ENCODE data around the gene DCBLD1.
"Not testable (repeated sequence)": the region's sequence is repeated elsewhere in the genome, so short reads cannot be mapped to it uniquely, and the experiment has no call there.

Gene DCBLD1

DNA sequence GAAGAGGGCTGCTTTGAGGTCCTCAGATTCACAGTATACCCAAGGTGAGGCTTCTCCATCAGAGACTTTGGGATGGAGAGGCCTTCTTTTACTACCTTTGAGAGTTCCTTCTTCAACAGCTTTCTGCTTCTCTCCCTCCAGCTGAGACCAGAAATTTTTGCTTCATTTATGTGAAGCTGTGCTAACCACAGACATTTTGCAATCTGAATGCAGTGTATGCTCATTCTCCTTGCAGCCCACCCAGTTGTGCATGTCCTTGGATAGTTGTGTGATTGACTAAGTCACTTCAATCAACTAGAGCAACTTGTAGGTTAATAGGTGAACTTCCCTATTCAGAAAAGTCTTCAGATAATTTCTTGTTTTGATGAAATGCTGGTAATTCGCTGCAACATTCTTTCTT is 20.1 kb downstream of the DCBLD1 start:
- DNase-seq, result no peak

DNA sequence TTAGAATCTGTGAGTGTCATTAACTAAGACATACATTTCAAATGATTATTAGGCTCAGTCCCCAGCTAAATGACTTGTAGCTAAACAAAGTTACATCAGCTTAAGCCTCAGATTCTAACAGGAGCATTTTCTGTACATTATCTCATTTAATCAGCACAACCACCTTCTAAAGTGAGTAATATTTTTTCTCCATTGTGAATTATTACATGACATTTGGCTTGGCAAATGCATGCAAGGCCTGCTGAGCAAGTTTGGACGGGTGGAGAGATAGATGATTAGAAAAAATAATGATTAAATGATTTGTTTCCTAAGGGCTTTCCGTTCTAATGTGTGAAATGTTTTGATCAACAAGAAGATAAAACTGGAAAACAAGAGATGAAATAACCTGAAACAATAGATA is 20.7 kb downstream of the DCBLD1 start:
- DNase-seq, result no peak

DNA sequence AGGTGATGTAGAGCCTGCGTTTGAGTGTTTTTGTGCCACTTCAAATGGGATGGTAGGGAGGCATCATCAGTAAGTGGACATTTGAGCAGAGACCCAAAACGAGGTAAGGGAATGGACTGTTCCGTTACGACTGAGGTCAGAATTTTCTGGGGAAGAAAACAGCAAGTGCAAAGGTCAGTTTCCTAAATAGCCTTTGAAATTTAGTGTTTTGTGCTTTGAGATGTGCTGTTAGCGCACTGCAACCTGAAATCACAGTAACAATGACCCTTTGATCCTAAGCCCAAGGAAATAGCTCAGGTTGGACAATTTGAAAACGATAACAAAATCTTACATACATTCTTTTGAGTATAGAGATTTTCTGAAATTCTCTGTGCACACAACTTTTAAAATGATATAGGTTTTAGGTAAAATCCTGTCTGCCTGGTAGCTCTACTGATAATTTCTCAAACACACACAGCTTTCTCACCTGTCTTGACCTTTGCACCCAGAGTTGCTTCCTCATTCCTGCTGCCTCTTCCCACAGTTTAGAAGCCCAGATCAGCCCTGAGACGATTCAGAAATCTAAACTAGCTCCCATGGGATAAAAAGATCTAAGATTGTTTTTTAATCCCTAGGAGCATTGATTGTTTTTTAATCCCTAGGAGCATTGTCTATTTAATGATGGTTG is 22.1 kb downstream of the DCBLD1 start:
- no peak for DNase-seq

DNA sequence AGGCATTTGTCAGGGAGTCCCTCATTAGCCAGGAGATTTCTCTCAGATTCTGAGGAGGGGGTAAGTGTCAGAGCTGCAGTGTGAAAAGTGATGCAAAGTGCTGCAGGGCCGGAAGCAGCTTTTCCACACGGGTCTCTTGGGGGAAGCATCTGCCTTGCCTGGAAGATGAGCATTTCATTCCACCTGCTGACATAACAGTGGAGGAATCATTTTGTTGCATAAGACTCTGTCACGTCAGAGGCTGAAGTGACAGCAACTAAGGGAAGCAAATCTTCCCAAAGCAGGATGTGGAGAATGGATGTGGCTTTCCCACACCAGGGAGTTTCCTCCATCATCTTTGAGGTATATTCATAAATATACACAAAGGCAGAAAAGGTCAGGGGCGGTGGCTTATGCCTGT is 22.8 kb downstream of the DCBLD1 start:
- DNase-seq, result no peak

DNA sequence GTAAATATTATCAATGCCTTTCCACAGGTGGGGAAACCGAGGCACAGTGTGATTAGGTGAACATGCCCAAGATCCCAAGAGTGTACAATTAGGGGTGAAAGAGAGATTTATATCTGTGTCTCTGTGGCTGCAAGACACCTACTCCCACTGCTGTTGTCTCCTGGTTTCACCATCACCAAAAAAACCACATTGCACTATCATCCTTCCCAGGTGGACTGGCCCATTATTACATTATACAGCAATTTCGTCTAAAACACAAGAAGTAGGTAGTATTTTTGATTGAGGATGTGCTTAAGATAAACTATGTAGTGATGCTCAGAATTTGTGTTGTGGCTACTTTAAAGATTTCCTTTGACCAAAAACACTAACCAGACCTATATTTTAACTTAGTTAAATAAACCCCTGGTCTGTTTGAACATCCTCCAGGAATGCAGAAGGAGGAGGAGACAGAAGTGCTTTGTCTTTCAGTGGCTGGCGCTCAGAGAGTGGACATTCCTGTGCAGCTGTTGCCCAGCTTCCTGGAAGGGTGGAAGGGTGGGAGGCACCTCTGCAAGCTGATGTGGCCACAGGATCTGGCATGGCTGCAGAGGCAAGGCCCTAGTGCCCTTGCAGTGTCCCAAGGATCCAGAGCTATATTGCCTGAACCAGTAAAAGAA is 23.8 kb downstream of the DCBLD1 start:
- no peak for DNase-seq

DNA sequence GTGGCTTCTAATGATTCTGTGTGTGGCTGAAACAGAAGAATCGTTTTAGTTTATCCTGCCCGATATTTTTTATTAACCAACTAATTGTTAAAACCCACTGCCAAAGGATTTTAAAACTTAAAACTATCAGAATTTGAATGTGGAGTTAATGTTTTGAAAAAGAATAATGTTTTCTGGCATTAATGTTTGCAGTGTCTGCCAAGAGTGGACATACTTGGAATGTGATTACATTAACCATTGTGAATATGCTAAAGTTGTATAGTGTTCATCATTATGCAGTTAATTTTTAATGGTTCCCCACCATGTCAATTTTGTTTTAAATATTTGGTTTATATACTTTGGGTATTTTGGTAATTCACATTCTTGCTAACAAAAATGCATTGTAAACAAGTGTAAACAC is 24.4 kb downstream of the DCBLD1 start:
- DNase-seq, result no peak

DNA sequence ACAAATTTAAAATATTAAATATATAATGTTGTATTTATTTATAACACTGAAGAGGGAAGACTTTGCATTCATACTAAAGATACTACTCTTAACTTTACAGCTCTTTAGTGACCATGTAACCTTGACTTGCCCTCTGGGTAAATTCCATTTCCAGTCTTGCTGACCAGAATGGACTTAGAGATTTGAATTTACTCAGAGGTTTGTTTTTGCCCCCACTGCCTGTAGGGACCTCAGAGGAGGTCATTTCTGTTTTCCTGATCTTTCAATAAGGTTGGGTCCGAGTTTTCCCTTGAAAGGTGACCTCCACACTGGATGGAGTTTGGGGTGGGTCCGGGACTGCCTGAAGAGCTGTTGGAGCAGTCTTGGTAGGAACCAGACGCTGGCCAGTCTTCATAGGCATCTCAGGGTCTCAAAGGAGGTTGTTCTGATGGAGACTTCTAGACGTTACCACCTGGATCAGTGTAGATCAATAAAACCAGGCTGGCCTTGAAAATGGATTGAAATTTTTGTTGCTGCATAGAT is 26.0 kb downstream of the DCBLD1 start:
- DNase-seq, result no peak

DNA sequence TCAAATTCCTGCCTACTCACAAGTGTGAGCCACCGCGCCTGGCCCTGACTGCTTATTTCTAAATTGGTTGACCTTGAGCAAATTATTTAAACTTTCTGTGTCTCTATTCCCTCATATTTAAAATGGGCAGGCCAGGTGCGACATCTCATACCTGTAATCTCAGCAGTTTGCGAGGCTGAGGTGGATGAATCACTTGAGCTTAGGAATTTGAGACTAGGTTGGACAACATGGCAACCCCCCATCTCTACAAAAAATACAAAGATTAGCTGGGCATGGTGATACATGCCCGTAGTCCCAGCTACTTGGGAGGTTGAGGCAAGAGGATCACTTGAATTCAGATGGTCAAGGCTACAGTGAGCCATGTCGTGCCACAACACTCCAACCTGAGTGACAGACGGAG is 26.5 kb downstream of the DCBLD1 start:
- no peak for DNase-seq

DNA sequence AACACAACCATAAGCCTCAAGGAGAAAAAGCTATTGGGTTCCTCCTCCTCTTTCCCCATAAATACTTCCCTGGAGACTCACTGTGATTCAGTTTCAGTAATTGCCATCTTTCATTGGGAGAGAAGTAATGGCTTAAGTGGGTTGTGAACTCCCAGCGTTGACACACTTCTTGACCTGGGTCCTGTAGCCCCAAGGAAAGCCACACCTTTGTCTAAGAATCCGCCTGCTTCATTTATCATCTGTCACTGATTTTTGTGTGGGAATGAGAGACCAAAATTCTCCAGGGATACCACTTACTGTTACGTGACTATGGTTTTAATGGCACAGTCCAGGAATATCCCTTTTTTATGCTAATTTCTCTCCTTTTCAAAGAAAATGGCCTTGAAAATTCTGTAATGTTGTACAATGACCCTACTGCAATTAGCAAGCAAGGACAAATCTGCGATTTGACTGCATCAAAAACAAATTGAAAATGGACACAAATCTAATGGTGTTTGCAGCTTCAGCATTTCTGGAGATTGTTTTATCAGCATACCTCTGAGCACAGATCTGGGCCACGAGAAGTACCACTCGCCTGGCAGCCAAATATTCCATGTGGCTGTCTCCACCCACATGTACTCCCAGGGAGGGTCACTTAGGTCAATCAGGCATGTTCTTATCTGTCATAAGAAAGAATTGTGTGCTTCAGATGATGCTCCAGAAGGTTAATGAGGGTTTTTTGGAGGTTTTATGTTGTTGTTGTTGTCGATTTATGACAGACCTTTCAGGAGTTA is 29.8 kb downstream of the DCBLD1 start:
- no peak for DNase-seq

DNA sequence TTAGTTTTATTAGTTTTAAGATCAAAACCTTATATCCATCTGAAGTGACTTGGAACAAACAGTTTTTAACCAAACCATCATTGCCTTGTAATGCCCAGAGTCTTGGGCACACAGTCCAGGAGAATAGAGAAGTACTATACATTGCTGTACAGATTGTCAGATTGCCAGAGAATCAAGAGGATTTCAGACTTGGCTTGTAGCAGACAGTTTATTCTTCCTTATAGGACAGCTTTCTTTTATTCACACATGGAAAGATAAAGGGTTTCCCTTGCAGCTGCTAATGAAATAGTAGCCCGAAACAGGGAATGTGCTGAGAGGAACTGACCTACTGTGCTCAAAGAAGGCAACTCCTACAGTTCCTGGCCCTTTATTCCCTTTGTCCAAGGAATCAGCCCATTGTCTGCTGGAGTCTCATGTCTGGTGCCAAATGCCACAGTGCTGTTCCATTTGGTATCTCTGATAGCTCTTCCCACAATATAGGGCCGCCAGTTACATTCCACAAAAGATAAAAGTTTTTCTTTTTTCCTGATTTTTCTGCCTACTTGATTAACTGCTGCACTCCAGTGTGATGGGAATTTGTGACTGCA is 30.6 kb downstream of the DCBLD1 start:
- no peak for DNase-seq

DNA sequence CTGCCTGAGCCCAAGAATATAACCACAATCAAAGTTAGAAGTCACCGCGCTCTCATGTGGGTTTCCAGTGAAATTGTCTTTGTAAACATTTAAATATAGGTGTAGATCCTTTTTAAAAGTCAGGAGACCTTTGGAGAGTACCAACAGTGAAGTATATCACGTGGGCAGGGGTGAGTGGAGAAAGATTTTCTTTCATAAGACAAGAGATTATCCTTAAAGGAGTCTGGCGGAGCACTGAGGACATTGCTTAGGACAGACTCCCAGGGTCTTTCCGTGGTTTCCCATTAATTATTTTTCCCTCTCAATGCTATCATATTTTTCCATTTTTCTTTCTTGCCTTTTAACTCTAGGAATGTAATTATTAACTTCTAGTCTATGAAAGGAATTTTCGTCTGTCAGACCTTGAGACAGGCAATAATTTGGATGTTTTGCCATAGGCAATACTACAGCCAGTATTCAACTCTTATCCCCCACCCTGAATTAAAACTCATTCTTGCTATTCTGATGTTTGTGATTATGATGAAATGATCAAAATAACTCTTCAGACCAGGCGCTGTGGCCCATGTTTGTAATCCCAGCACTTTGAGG is 31.4 kb downstream of the DCBLD1 start:
- no peak for DNase-seq

DNA sequence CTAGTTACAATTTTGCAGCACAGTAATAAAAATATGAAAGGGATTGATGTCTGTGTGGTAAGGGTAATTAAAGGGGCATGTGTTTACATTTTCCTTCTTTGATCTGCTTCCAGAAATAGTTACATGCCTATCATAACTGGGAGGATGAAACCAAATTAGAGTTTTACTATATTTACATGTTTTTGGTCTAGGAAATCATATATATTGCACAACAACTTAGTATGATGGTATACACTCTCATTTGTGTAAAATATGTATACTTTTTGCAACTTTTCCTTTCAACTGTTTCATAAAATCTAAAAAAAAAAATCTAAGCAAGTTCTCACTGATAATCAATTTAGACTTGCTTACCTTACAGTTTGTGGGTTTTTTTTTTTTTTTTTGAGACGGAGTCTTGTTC is 32.2 kb downstream of the DCBLD1 start:
- no peak for DNase-seq

DNA sequence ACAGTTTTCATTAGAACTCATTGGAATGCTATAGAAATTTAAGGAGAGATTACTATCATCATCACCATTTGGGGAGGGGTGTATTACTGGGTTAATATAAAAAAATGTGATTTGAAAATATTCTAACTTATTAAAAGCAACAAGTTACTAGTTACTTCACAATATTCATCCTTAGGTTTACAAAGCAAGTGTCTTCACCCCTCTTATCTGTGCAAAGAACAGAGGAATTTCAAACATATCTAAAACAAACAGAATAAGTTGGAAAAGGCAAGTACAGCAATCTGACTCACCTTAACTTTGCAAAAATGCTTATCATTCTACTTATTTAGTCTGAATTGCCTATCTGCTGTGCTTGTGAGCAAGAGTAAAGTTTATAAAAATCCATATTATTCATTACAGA is 32.9 kb downstream of the DCBLD1 start:
- no peak for DNase-seq

DNA sequence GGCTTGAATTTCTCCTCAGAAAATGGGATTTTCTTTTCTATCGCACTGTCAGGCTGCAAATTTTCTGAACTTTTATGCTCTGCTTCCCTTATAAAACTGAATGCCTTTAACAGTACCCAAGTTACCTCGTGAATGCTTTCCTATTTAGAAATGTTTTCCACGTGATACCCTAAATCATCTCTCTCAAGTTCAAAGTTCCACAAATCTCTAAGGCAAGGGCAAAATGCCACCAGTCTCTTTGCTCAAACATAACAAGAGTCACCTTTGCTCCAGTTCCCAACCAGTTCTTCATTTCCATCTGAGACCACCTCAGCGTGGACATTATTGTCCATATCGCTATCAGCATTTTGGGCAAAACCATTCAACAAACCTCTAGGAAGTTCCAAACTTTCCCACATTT is 35.5 kb downstream of the DCBLD1 start:
- DNase-seq, result not testable (repeated sequence)

DNA sequence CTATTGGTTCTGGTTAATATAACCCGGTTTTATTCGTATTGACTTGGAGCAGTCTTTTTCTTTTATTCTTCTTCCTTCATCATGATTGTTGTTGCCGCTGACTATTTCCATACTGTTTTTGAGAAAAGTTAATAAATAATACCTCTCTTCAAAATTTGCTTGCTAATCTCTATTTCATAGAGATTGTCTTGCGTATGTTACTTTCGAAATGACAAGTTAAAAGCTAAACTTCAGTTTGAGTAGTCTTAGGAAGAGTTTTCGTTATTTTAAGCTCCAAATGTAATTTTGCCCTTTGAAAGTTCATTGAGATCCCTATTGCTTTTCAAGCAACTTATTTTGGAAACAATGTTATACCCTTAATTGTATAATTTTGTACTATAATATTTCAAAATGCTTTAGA is 36.4 kb downstream of the DCBLD1 start:
- DNase-seq, result no peak

DNA sequence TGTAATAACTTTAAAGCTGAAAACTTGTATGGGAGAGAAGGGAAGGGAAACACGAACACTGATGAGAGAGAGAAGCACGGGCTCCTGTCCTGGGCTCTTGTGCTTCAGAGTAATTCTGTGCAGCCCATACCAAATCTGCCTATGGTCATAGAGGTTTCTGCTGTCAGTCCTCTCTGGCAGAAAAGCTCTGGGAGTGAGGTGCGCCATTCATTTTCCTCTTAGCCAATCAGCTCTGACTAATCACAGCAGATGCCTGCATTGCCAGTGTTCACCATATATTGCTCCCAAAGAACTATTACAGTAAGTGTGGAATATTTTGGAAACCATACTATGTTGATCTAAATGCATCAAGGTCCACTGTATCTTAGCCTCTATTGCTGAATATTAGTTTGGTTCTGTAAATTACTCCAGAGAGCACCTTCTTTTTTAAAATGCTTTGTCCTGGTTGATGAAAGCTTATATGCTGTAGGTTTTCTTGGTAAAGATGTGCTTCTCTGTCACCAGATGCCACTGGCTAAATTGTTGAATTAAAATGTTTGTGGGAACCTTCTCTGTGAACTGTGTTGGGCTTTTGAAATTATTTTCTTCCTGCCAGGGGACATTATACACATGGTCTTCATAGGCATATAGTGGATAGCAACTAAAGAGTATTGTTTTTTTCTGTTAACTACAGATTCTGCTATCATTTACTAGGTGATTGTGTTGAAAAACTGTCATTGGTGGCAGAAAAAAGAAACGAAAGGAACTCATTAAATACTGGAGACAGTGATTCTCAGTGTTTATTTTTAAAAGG is 38.3 kb downstream of the DCBLD1 start:
- no peak for DNase-seq

DNA sequence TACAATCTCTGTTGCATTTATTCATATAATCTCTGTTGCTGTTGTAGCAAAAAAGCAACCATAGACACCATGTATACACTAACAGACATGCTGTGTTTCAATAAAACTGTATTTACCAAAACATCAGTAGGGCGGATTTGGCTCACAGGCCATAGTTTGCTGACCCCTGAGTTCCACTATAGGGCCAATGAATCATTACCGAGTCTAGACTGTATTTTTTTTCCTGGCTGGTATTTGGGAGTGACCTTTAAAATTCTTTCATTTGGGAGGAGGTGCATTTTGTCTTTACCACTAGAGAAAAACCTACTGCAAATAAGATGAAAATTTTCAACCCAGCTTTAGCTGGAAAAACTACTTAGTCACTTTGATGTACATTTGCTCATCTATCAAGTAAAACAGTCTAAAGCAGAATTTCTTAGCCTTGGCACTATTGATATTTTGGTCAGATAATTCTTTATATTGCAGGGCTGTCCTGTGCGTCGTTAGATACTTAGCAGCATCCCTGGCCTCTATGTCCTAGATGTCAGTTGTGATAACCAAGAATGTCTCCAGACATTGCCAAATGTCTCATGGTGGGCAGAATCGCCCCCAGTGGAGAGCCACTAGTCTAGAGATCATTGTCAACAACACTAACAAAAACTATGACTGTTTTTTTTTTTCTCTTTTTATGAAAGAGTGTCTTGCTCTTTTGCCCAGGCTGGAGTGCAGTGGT is 39.5 kb downstream of the DCBLD1 start:
- no peak for DNase-seq

DNA sequence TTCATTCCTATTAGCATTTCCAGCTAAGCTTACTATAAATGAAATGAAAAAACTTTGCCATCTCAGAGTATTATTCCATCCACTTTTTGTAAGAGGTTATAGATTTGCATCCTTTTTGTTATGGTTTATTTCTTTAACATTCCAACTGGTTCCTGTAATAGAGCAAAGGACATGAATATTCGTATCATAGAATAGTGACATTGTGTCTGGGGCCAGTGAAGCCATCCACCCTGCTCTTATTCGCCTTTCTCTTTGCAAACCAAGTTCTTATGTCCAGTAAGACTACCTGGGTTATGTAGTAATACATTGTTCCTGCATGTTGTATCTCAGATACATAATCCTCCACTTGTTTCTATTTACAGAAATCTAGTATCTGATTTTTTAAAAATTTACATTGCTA is 43.1 kb downstream of the DCBLD1 start:
- no peak for DNase-seq

DNA sequence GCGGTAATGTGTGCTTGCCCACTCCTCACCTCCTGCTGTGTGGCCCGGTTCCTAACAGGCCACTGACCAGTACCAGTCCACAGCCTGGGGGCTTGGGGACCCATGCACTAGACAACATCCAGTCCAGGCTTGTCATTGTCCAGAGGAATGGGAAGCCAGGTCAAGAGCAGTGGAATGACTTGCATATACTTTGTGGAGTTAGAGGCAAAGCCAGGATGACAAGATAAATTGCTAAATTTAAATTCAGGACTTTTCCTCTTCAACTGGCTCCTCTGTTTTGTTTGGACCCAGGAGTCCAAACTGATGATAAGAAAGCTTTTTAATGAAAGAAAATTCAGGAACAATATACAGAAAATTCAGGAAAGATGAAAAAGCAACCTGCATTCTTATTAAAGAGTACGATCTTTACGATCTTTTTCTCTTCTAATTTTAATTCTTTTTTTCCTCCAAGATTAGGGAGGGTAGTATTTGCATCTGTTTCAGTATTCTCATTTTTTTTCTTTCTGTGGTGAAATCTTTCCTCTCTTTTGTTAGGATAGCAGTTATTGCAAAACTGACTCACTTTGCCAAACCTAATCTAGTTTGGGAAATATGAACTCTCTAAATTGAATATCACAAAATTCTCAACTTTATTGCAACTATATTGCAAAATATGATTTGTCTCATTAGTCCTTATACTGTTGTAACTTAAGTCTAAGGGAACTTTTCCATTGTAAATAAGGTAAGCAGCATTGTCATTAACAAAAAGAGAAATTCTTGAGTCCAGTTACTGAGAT is 48.2 kb downstream of the DCBLD1 start:
- no peak for DNase-seq

DNA sequence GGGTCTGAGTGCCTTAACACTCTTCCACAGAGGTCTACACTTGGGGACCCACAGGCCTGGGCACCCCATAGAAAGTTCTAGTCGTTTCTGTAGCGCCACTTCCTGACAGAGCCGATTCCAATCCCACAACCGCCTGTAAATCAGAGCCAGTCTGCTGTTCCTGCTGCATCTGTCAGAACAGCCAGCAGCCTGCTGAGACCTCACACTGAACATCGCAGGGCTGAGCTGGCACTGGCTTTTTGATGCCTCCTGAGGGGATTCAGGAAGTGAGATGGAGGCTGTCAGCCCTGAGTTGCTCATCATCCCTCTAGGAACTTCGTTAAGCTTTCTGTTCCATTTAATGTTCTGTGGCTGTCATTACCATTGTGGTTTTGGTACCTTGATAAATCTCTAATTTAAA is 48.9 kb downstream of the DCBLD1 start:
- DNase-seq, result no peak

Data from NCI-H510A treated with DMSO at 0.1 percent for 48 hours (cell line).